Endothelial cell of hepatic sinusoid (primary cell): Measurements from ENCODE around the gene CBY1.

Experiments
- in situ Hi-C: cut with HindIII; loops from 2 replicates; pipeline ENCODE4 v1.10.0; 2017; ENCODE audit warnings: low sequenced_read_pairs

Gene CBY1

GRCh38 chr22:38718414-38718813, 62.0 kb downstream of the CBY1 start:
- in situ Hi-C loops: no loop called here

- in situ Hi-C loops: no loop called here
These were observed 62.8 kb downstream of the CBY1 start for GRCh38 chr22:38719196-38719595.

- in situ Hi-C loops: no loop called here
These were observed 63.9 kb downstream of the CBY1 start for GRCh38 chr22:38720350-38720749.

GRCh38 chr22:38721551-38721950, 65.1 kb downstream of the CBY1 start:
- in situ Hi-C loops: no loop called here
